GM21825 (cell line): ENCODE results near the gene XCL2.

Experiments
- ATAC-seq: cut with Tn5 transposase; IDR thresholded peaks from one replicate; pipeline ENCODE4 v1.9.1; 2021; ENCODE audit warnings: mild to moderate bottlenecking, moderate library complexity; ENCODE audit not compliant: unreplicated experiment

XCL2 gene

DNA sequence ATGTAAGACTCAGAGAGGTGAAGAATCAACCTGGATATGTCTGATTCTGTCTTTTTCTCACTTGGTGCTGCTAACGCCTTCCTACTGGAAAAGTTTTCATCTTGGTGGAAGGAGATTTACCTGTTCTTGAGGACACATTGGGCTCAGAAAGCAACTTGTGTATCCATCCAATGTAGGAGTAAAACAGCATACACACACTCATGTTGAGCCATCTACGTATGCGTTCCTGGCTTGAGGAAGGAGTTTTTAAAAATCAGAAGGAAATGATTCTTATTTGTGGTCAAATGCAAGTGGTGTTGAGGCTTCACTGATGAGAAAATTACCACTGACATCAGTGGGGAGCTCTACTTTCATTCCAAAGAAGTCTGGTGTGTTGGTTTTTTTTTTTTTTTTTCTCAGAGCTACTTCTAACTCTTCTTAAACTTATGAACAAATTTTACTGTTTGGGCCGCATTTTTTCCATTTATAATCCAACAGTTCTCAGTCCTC, 25.6 kb downstream of the XCL2 start:
- ATAC-seq: no peak

DNA sequence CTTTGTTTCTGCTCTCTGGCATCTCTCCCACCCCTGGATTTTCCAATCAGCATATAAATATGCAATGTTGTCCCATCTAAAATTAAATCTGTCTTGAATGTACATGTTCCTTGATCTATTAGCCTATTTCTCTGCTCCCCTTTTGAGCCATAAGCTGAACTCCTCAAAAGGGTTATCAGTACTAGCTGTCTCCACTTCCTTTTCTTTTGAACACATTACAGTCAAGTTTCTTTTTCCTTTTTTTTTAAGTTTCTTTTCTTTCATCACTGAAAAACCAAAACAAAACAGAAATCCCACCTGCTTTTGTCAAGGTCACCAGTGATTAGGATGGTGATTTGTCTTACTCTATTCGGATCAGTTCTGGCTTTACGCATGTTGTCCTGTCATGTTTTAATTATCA, 29.3 kb downstream of the XCL2 start:
- ATAC-seq: no peak

DNA sequence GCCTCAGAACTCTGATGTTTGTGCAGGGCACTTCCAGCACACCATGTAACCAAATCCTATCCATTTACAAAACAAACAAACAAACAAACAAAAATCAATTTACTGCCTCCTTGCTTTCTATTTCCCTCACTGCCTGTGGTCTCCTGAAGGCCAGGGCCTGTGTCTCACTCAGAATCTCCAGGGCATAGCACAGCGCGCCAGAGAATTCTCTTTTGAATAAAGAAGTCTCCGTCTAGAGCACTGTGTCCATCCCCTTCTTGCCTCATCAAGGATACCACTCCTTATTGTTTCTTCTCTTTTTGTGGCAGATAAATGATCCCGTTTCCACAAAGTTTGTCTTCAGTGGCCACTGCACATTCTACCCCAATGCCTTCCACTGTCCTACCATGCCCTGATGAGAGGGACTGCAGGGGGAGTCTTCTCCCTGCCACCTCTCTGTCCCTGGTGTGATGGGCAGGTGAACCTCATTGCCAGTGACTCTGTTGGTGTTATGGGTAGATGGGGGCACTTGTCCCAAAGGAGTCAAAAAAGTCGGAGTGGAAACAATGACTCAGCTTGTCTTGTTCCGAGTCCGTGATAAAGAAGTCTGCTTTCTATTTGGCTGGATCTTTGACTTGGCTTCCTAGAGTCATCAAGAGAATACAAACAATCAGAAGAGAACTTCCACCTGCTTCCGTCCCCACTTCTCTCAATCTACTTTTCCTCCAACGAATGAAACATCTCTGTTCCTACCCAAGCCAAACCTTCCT, 30.0 kb downstream of the XCL2 start:
- no peak for ATAC-seq

DNA sequence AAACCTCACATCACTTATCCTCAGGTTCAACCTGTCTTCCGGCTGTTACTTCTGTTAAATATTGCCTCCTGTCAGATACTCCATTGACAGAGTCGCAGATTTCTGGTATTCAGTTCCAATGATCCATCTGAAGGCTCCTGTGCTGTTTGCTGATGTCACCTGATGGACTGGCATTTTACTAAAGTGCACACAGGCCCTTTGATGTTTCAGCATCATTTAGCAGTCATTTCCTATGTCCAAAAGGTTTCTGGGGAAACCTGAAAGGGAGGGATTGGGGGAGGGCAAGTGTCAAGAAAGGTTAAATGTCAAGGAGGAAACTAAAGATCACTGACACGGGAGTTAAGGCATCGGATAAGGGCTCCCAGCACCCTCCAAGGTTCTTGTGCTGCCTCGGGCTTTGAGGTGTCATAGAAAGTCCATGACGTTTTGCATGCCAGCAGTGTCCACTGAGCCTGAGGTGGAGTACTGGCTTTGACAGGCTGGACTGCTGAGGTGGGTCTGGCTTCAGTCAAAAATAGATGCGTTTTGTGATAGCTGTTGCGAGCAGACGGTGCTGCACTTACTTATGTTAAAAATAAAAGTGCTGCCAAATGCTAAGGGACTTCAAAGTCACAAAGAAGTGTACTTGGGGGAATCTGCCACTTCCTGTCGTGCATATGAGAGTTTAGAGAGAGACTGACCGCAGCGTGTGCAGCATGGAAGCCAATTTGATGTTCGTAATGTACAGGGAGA, 30.8 kb downstream of the XCL2 start:
- no peak for ATAC-seq

DNA sequence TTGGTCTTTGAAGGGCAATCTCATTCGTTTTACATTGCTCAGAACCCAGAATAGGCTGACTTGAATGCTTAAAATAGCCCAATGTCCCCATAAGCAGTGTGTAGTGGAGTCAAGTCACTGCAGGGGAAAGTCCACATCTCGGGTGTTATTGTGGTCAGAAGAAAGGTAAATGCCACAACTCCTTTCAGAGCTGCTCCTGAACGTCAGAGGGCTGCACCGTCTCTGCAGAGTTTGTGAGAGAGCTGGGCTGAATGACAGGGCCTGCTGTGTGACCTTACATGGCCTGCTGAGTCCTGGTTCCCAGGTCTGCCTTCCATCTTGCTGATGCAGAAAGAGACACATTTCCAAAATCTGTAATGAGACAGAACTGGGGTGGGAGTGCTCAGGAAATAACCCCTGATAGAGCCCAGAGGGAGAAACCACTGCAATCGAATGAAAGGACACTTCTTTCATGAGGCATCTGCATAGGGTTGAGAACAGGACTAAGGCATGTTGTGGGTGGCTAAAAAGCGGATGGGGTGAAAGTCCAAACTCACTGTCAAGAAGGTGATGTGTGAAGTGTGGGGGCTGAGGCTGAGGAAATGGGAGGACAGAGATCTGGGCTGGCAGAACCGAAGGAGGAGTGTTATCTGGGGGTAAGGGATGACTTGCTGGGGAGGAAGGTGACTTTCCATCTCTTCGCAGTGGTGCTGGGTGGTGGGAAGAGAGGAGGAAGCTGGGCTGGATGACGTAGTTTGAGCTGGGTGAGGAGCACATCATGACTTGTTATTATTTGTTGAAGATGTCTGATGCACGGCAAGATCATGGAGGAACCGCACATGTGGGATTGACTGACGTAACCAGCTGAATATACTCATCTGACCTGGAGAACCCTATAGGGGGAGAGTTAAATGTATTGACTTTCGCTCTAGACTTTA, 33.7 kb downstream of the XCL2 start:
- ATAC-seq: peak; percentile 82

DNA sequence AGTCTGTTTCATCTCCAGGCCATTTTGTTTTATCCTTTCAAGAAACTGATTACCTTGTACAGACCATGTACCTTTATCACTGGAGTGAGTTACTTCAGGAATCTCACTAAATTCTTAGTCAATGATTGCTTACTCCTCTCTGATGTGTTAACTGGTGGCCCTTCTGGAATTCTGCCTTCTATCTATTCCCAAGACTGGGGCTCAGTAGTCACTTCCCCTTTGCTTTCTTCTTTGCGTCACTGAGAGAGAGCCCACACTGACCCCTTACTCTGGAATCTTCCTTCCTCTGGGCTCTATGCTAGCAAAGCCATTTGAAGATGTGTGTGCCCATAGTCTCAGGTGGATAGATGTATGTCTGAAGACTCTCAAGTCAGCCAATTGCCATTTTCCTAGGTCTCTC, 34.6 kb downstream of the XCL2 start:
- ATAC-seq: no peak

DNA sequence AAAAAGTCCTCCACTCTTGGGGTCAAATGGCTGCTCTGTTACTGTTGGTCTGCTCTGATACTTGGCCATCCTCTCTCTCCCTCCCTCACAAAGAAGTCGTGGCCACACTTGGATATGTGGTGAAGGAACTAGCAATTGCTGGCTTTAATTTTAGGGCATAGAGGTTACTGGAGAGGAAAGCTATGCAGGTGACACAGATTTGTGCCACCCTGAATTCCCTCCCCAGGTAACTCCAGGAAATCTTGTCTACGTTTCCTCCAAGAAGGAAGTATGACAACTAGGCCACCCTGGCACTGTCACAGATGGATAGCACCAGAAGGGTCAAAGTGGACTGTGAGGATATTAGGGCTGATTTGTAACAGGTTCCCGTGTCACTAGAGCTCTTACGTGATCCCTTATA, 36.0 kb downstream of the XCL2 start:
- ATAC-seq: no peak

DNA sequence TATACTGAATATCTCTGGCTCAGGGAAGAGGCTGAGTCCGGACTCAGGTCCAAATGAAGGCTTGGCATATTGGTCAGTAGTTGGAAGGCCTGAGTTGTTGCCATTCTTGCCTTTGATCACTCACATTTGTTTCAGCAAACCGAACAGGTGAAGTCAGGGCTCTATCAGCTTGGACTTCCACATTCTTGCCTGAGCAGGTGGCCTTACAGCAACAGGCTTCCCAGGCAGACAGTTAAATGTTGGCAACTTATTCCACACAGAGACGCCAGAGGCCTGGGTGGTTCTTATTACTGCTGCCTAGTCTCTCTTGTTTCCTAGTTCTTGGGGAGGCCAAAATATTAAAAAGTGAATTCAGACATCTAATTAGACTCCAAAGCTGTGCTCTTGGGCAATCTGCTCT, 36.6 kb downstream of the XCL2 start:
- ATAC-seq: no peak

DNA sequence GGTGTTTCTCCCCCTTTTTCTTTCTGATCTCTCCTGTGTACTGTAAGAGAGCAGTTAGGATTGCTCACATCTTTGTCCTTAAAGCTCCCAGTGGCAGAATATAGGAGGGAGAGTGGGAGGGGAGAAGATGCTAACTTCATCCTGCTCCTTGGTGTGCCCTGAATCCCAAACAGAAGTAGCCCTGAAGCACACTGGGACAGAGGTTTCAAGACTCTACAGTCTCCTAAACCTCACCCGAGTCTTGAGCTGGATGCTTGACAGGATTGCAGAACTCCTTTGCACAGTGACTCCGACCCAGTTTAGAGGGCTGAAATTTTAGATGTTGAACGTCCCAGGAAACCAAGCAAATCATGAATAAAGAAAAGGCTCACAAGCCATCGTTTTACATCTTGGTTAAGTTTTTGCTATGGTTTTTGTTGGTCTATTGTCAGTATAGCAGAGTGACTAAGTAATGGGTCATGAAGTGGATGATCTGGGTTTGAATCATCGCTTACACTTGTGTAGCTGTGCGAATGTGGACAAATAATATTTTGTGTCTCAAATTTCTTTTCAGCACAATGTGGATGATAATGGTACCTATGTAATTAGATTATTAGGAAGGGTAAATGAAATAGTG, 37.5 kb downstream of the XCL2 start:
- no peak for ATAC-seq

DNA sequence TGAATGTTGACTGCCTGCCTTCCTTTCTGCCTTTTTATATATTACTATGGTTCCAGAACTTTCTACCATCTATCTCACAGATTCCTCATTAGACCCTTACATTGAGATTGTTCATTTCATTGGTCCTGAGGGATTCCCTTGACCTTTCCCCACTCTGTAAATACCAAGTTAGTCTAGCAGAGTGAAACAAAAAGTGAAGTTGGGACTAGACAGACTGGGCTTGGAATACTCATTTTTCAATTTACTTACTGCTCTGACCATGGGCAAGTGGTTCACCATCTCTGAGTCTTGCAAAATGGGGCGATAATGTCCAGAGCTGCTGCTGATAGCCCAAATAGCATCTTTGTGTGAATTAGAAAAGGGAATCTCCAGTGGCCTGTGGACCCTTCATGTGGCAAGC, 38.8 kb downstream of the XCL2 start:
- no peak for ATAC-seq

DNA sequence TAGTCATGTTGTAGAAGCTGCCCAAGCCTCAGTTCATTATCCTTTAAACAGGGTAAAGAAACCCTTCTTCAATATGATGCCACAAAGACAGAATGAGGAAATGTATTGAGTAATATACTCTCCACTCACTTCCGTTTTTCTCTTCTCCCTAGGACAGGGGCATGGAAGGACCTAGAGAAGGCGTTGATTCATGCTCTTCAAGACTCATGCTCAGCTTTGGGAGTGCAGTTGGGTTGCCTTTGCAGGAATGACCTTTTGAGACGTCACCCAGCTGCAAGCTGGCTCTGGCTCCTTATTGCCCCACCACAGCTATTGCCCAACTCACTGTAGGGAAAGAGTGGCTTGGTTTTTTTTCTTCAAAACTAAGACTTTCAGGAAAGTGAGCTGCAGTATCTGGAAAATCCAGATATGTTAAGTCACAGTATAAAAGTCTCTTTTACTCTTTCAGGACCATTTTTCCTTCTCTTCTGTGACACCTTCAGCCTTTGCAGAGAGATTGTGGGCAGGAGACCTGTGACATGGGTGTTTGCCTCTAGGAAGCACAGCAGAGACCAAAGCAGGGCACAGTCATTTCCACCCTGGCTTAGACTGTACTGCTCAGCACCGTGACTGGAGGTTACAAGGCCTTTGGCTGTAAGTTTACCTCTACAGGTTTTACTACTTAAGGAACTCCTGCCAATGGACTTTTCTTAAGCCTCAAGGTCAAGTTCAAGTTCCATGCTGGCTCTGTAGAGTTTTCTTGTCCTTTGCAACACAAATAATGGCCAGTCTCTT, 39.5 kb downstream of the XCL2 start:
- peak; percentile 80 for ATAC-seq

DNA sequence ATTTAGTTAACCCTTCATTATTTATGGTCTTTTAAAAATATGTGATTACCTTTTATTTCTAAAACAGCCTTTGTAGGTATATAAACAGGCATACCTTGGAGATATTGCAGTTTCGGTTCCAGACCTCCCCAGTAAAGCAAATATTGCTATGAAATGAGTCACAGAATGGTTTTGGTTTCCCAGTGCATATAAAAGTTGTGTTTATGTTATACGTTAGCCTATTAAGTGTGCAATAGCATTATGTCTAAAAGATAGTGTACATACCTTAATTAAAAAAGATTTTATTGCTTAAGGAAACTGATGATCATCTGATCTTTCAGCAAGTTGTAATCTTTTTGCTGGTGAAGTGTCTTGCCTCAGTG, 44.1 kb downstream of the XCL2 start:
- ATAC-seq: no peak

DNA sequence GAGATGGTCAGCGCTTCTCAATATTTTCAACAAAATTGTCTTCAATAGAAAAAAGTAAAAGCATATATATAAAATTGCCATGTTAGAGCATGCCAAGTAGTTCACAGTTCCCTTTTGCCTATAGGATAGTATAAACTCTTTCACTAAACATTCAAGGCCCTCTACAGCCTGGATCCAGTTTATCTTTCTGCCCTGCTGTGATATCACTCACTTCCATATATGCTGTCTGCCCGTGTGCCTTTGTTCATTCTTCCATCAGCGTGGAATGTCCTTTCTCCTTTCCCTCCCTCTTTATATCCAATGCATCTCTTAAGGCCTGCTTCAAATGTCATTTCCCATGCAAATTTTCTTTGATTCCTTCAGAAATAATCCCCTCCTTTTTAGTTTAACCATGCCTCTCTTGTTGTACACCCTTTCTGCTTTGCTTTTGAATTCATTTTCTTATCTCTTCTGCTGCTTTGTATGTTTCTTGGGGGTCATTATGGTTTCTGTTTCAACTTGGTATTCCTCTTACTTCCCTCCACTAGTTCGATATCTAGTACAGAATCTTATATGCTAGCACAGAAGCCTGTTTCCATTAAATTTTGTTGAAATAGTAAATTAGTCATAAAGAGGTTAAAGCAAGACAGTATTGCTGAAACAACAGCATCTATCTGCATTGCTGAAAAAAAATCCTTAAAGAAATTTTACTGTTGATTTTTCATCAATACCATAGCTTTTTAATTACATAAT, 44.7 kb downstream of the XCL2 start:
- no peak for ATAC-seq

DNA sequence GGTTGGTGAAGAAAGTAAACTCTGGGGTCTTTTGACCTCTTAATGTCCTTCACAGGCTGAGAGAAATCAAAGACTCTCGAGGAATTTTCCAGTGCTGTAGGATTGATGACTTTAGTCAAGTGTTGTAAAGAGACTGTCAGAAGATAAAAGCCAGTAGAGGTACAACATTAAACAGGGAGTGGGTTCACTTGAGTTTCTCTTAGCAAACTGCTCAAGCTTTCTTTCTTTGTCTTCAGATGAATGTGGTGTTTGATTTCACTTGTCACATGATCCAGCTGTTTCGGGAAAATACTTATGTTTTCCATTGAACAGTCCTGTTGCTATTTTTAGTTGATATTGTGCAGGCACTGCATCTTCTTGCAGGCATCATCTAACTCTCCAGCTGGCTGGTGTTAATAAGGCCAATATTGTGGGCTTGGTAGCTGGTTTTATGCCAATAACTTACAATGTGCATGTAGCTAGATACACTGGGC, 45.6 kb downstream of the XCL2 start:
- ATAC-seq: no peak

DNA sequence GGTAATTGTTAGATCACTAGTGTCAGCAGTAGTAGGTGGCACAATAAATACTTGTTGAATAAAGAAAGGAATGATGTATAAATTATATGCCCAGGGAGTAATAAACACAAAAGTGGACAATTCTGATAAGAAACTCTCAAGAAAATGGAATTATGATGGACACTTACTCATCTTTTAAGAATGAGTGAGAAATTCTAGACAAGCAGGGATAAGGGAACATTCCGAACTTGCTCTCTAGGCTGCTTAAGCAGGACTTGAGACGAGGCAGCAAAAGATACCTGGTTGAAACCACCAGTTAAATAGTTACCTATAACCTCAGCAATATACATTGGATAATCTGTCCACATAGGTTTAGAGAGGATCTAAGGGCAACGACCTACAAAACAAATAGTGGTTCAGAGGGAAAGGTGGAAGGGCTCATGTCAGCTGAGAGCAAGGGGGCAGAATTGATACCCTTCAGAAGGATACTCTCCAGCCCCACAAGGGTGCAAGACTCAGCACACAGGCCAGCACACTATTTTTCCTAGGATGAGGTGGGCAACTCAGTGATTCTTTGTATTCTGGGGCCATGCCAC, 46.3 kb downstream of the XCL2 start:
- ATAC-seq: no peak

DNA sequence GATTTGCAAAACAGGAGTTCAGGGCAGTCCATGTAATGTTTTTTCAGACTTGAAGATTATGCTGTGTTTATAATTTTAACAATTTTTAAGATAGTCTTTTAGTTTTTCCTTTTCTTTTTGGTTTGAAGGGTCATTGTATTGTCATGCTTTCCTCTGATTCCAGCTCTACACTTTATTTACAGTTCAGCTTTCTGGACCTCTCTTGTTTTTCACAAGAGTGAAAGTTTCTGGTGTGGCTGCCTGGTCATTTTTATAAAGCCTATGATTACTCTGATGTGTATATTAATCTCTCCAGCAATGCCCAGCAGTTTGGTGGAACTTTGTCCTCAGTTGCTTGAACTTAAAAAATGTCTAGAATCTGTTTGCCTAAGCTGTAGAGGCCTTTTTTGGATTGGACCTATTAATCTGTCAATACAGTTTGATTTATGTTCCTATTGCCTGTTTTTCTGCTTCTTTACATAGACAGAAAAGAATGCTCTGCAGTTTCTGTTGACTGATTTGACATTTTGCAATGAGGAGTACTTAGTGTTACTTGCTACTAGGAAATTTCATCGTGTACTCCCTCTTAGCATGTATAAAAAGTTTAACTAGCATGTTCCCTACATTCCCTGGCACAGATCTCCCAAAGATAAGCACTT, 52.2 kb downstream of the XCL2 start:
- ATAC-seq: no peak
